ENCODE measurements around the gene SPATA6.
"Not testable (repeated sequence)": the region's sequence is repeated elsewhere in the genome, so short reads cannot be mapped to it uniquely, and the experiment has no call there.

SPATA6 gene

DNA sequence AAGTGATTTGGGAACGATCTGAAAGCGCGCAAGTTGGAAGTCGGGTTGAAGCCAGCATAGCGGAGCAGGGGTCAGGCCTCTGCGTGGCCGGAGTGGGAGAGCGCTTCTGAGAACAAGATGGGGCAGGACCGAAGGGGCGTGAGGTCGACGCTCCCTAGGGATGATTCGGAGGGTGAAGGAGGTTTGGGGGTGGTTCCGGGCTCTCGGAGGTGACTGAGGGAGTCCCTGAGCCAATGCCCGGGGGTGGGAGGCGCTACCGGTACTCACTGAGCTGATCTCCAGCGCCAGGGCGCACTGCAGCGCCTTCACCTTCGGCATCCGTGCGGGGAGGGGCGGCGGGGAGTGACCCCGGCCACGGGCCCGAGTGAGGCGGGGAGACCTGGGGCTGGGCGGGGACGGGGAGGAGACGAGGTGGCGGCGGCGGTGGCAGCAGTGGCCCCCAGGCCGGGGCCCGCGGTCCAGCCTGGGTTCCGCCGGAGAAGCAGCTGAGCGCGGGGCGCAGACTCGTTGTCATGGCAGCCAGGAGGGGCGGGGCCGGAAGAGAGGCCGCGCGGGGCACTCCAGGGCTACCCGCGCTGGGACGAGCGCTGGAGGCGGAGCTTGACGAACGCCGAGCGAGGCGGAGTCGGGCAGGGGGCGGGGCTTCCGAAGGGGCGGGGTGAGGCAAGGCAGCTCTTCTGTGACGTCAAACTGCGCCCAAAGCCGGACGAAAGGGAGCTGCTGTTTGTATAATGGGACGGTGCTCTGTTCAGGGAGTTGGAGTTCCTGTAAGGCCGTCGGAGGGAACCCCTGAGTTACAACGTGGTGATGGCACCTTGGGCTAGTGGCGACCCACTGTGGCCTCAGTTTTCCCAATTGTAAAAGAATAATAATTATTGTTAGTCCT lies at the start of gene SPATA6:
Gene SPATA6, minus strand, starts transcription at position 514 of the 886 bp plus-strand sequence. Its CDS starts 196 bp downstream, at position 318.
- DNase-seq = peak; percentile 92 to 98

DNA sequence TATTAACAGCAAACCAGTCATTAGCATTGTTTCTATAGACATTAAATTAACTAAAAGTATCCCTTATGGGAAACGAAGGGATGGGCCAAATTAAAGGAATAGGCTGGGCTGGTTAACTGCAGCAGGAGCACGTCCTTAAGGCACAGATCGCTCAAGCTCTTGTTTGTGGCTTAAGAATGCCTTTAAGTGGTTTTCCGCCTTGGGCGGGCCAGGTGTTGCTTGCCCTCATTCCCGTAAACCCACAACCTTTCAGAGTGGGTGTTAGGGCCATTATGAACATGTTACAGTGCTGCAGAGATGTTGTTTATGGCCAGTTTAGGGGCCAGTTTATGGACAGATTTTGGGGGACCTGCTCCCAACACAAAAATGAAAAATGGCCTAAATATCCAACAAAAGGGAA lies 47.9 kb upstream of the SPATA6 start:
- DNase-seq = not testable (repeated sequence)

DNA sequence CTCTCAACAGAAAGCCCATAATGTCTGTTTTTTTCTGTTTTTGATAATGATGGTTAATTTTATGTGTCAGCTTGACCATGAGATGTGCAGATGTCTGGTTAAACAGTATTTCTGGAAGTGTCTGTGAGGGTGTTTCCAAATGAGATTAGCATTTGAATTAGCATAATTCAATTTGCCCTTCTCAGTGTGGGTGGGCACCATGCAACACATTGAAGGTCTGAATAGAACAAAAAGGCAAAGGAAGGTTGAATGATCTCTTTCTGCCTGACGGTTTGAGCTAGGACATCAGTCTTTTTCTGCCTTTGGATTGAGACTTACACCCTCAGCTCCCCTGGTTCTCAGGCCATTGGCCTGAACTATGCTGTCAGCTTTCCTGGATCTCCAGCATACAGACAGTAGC lies 34.9 kb upstream of the SPATA6 start:
- no peak for DNase-seq

DNA sequence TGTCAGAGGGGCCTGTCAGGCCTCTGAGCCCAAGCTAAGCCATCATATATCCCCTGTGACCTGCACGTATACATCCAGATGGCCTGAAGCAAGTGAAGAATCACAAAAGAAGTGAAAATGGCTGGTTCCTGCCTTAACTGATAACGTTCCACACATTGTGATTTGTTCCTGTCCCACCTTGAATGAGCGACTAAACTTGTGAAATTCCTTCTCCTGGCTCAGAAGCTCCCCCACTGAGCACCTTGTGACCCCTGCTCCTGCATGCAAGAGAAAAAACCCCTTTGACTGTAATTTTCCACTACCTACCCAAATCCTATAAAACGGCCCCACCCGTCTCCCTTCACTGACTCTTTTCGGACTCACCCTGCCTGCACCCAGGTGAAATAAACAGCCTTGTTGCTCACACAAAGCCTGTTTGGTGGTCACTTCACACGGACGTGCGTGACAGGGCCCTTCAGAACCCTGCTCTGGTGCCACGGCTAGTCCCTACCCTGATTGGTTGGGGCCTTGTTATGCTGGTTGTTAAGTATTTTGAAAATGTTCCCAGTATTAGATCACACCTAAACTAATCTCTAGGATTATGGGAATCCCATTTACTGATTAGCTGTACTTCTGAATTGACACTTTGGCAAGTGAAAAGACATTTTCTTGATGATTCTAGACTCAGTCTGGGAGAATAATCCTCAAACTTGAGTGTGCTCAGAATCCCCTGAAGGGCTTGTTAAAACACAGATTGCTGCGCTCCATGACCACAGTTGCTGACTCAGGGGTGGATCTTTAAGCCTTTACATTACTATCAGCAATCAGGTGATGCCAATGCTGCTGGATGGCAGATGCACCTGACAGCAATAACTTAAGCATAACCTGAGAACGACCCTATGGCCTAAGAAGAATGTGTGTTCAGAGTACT lies 28.8 kb upstream of the SPATA6 start:
- no peak for DNase-seq

DNA sequence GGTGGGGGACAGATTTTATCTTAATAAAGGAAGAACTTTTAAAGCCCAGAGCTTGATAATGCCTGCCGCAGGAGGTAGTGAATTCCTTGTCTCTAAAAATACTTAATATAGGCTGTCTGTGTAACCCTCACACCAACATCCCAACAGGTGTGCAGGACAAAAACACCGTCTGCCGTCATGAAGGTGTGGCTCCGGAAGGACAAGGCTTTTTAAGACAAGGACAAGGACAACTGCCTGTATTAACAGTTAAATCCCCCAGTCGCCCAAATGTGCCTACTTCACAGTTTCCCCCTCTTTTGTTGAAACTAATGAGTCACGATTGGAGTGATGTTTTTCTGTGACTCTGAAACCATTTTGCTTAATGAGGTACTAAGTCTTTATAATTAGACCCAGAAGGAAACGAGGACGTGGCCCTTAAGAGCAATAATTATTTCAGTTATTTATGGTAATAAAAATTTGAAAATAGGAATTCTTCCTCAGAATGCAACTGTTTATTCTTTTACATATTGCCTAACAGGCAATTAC lies 27.3 kb upstream of the SPATA6 start:
- no peak for DNase-seq

DNA sequence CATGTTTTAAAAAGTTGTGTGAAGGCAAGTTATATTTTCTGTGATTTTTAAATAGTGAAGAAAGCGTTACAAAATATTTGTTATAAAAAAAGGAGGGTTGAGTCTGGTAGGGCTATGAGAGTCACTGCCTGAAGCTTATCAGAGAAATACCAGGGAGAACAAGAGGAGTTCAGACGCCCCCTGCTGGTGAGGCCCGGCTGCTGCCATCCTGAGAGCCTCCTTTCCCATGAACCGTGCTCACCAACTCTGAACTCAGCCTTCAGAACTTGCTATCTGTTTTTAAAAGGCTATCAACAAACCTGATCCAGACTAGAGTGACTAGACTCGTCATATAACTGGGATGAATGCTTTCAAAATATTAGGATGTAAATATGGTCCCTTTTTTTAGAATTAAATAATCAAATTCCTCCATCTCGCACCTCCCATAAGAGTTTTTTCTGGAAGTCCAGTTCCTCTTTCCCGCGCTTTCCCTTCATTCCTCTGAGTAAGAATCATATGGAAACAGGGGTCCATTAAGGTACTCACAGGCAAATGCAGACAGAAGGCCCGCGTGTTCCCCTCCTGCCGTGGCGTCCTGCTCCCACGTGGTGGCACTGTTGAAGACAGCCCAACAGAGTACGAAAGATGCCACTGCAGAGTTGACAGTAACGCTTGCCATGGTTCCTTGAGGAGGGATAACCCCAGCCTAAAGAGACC lies 26.2 kb upstream of the SPATA6 start:
- peak; percentile 36 to 91 for DNase-seq

DNA sequence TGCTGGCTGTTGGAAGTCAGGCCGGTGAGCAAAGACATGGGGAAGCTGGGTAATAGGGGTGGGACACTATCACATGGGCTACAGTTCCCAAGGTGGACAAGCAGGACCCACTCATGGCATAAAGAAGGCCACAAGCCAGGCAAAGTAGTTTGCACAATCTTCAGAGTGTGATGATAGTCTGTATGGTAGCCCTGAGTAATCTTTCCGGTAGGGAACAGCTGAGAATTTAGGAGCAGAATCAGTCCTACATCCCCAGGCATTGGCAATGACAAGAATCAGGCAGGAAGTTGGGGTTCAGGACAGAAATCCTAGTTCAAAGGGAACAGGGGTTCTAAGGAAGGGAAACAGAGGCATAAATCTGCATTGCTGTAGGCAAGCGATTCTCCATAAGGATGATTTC lies 23.9 kb upstream of the SPATA6 start:
- DNase-seq = no peak

DNA sequence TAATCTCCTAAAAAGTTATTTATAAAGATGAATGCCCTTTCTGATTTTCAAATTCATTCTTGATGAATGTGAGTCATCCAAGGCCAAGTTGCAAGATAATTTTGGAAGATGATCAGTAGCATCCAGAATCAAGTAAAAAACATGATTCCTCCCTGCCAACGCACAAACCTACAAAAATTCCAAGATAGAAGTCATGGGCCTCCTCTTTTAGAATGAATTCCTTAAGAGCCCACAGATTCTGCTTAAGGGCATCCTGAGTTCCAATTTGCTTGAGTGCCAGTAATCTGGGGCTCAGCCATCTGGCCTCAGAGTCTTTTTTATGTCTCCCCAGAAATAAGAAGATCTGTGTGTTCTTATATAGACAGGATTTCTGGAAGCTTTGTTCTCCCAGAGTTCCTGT lies 23.2 kb upstream of the SPATA6 start:
- DNase-seq = no peak

DNA sequence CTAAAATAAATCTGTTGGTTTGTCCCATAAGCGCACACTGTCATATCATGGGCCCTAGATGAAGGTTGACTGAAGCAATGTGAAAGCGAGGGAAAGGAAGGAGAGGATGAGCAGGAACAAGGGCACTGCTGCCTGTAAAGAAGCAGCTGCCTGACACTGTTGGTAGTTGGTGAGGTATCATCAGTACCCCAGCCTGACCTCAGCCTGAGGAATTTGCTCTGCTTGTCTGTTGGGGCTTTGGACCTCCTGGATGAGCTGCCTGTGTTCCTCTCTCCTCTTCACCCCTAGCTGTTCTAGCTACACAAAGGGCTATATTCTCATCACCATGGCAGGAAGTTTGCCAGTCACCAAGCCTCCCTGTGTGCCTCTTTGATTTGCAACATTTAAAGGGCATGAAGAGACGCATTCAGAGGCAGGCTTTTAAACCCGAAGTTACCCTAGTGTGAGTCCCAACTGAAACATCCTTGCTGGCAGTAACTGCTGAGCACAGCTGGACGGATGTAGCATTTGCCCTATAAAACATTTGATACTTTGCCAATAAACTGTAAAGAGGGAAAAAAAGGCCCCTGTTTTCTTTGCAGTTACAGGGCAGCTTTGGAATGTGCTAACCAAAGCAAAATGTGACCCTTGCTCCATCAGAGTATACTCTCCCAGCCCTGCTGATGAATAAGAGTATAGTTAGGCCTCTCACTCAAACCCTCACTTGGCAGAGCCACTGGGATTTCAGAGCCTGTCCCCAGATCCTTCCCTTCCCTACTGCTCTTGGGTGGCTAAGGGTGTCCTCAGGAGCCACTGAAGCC lies 22.2 kb upstream of the SPATA6 start:
- no peak for DNase-seq

DNA sequence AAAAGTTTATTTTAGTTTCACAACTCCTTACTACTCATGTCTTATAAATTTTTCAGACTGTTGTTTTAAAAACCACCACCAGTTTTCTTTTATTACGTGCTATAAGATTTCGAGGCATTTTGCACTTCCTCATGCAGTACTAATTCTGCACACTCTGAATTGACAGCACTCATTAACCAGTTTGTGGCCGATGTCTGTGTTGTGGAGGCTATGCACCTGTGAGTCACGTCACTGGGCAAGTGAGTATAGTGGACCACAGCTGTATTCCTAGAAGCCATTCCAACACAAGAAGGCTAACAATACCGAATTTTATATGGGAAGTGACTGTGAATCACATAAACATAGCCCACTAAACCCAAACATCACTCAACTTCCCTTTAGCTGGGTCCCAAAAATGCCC lies 21.0 kb upstream of the SPATA6 start:
- DNase-seq = no peak

DNA sequence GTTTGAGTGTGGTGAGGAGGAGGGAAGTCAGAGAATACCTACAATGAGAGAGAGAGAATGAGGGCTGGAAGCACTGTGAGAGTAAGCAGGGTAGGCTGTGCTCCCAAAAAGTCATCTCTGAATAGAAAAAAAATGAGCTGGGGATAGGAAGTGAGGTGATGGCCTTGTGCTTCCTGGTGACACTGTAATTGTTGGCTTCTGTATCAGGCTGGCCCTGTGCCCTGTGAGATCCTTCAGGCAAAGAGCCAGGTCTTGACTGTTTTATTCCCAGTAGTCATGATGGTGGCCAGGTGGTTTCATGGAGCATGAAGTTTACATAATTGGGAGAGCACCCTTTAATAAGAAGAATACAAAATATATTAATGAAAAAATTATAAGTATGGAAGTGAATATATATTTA lies 20.4 kb upstream of the SPATA6 start:
- no peak for DNase-seq

DNA sequence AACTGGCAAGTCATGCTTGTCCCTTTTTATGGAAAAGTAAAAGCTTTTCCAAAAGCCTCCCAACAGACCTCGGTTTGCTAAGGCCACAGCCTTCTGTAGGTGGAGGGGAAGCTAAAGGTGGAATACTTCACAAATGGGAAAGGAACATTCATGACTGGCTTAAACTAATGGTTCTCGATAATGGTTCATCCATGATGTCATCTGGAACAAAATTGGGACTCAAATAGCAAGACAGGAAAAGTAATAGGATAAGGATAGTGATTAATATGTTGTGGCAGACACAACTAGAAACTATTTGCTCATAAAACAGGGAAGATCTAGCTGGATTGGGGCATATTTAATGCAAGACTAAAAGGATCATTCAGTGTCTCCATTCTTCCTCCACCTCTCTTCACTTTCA lies 16.7 kb upstream of the SPATA6 start:
- no peak for DNase-seq

DNA sequence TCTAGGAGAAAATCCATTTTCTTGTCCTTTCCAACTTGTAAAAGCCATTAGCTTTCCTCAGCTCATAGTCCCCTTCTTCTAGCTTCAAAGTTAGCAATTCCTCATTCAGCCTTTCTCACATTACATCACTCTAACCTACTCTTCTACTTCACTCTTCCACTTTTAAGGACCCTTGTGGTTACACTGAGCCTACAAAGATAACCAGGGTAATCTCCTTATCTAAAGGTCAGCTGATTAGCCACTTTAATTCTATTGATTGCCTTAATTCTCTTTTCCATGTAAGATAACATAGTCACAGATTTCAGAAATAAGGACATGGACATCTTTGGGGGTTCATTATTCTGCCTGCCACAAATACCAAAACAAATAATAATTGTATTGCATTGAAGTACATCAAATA lies 8.5 kb upstream of the SPATA6 start:
- no peak for DNase-seq

DNA sequence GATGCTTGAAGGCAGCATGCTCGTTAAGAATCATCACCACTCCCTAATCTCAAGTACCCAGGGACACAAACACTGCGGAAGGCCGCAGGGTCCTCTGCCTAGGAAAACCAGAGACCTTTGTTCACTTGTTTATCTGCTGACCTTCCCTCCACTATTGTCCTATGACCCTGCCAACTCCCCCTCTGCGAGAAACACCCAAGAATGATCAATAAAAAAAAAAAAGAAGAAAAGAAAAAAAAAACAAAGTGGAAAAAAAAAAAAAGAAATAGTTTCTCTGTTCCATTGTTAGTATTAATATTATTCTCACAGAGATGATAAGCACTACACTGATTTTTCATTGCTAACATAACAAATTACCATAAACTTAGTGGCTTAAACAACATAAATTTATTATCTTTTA lies 8.0 kb upstream of the SPATA6 start:
- DNase-seq = not testable (repeated sequence)

DNA sequence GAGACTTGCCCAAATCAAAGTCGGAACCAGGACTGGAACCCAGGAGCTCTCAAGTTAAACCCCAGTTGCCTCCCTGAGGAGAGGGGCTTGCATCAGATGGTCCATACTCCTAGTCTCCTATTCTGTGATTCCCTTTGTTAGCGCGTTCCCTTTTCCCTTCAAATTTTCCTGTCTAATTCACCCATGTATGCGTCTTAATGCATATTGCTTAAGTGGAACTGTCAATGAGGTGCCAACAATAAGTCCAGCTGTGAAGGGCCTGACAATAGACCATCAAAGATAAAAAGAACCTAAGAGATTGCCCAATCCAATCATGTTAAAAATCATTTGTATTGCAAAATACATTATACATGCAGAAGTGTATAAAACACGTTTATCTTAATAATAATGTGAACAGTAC lies 634 bp upstream of the SPATA6 start:
- DNase-seq = no peak

DNA sequence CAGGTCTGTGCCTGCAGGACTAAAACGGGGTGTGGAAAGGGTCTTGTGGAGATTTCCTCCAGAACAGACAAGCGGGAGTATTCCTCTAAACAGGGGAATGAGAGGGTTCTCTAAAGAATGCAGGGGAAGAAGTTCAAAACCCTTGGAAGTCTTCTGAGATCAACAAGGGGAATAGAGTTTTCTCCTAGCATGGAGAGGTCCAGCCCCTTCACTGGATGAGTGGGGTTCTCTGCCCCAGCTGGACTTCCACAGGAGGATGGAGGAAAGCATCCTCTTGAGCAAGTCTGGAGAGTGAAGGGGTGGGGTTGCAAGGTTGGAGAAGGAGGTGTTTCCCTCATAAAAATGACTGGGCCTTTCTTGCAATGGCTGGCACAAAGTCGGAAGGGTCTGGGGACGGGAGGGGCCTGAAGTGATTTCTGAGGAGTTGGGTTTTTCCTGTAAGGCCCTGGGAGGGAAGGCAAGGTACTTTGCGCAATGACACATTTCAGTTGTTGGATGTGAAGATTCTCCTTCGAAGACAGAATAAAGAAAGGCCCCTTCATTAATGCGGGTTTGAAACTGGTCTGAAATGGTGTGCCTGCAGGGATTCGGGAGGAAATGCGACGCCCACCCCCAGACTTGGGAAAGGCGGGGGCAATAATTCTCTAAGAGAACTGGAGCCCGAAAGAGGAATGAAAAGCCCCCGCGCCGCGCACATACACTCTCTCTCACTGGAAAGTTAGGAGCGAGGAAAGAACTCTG lies 884 bp downstream of the SPATA6 start:
- DNase-seq = peak; percentile 9 to 15

DNA sequence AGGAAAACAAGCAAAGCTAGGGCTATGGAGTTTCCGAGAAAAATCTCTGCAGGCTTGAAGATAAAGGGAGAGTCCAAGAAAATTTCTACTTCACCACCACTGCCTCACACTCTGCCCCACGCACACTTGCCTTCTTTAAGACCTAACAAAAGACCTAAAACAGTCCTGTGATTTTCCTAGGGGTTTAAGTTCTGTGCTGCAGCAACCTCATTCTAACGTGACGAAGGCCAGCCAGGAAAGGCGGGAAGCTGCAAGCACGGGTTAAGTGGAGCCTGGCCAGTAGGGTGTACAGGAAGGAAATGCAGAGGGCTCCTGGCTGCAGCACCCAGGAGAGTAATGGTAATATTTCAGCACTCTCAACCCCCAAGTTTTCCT lies 1.5 kb downstream of the SPATA6 start:
- DNase-seq = peak in 1 of 2 donors; percentile 50

DNA sequence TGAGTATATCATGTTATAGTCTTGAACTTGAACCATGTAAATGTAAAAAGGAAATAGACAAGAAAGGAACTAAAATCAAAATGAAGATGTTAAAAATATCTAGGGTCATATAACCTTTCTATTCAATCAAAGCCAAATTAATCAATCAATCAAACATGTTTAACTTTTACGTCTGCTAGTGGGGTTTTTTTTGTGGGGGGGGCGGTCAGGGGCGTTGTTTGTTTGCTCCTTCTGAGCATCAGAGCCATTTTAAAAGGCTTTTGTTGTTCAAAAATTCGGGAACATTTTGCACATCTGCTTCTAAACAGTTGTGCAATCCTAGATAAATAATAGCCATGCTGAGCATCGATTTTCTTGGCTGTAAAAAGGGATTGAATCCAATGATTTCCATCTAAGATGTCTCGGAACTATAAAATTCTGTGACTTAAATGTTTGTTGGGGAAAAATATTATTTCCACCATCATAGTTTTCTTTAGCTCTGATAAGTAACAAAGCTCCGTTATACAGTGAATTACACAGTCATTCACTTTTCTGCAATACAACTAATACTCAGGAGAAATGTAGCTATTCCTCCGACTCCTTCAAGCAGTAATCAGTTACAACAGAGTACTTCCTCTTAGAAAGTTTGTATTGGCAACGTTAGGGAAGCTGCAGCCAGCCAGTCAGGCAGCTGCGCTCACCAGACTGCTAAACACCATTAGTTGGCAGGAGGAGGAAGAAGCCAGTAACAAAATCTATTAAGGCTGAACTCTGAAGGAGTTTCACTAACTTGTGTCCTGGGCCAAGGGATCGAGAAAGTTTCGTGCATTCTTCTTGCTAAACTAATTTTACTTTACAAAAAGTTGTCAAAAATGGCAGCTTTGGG lies 2.2 kb downstream of the SPATA6 start:
- DNase-seq = peak; percentile 76 to 87

DNA sequence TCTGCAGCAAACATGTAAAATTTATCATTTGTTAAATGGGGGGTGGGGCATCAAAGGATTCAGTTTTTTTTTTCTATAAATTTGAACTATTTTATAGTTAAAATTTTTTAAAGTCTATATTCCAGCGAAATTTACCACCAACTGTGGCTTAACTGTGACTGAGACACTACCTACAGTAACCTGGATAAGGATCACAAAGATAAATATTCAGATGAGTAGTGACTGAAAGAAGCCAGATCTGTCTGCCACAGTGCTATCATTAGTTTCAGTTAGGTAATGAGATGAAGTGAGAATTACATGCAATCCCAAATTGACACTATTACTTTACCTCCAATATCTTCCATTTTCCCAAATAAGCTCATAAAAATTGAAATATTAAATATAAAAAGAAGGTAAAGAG lies 5.4 kb downstream of the SPATA6 start:
- no peak for DNase-seq

DNA sequence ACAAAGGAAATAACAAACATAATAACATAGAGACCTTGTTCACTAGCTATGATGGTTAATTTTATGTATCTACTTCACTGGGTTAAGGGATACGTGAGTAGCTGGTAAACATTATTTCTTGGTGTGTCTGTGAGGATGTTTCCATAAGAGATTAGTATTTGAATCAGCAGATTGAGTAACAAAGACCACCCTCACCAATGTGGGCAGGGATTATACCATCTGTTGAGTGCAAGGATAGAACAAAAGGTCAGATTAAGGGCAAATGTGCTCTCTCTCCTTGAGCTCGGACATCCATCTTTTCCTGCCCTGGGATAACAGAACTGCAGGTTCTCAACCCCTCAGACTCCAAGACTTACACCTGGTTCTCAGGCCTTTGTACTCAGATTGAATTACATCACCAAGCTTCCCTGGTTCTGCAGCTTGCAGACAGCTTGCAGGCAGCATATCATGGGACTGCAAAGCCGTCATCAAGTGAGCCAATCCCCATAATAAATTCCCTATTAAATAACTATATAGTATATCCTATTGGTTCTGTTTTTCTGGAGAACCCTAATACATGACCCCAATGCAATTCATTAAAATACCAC lies 9.2 kb downstream of the SPATA6 start:
- DNase-seq = no peak

Data from inflammatory macrophage treated with lipopolysaccharide for 1 hour (primary cell).